ENCODE measurements around the gene OPTN.
"Not testable (repeated sequence)": the region's sequence is repeated elsewhere in the genome, so short reads cannot be mapped to it uniquely, and the experiment has no call there.

OPTN gene

DNA sequence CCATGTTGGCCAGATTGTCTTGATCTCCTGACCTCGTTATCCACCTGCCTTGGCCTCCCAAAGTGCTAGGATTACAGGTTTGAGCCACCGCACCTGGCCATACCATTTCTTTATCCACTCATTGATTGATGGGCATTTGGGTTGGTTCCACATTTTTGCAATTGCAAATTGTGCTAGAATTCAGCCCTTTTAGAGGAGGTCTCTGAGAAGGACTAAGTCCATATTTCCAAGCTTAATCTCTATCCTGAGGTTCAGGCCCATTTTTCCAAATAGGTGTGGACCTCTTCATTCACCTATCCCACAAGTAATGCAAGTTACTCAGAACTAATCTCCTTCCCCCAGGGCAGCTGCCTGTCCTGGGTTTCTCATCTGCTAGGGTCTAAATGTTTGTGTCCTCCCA lies 9.7 kb upstream of the OPTN start:
- Histone ChIP-seq H3K9me3 (ENCODE audit: control insufficient read depth, insufficient read depth, low read length) (peaks cover 13% of the 10 kb centered on the region), H3K4me1 (ENCODE audit: control insufficient read depth, insufficient read depth, low read length) (no peaks in the 10 kb centered on the region), H3K36me3 (ENCODE audit: control insufficient read depth, insufficient read depth, low read length) (no peaks in the 10 kb centered on the region), H3K9ac (ENCODE audit: low read depth, low read length) (no peak overlapping the region), H3K27ac (ENCODE audit: low read depth, low read length) (no peak overlapping the region), H3K27me3 (ENCODE audit: control insufficient read depth, insufficient read depth, low read length) (no peaks in the 10 kb centered on the region), H3K4me3 (ENCODE audit: low read depth, low read length) (no peak overlapping the region)

DNA sequence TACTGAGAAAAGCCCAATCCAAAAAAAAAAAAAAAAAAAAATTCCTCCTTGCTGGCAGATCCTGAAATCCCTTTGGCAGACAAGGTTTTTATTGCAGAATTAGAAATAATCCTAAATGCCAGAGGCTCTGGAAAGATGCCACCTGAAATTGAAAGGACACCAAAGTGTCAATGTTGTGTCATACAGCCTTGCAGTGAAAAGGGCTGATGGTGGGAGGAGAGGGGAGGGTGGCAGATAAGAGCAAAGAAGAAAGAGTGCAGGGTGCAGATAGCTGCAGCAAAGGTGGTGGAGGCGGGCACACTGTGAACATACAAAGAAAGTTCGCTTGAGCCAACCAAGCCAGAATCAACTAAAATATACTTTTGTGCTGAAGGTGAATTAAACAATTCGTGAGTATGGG lies 8.2 kb upstream of the OPTN start:
- Histone ChIP-seq H3K4me3 (ENCODE audit: low read depth, low read length) (no peak overlapping the region), H3K36me3 (ENCODE audit: control insufficient read depth, insufficient read depth, low read length) (no peaks in the 10 kb centered on the region), H3K9ac (ENCODE audit: low read depth, low read length) (no peak overlapping the region), H3K4me1 (ENCODE audit: control insufficient read depth, insufficient read depth, low read length) (no peaks in the 10 kb centered on the region), H3K9me3 (ENCODE audit: control insufficient read depth, insufficient read depth, low read length) (peaks cover under 1% of the 10 kb centered on the region; the same call in 1 of the 2 replicates), H3K27me3 (ENCODE audit: control insufficient read depth, insufficient read depth, low read length) (no peaks in the 10 kb centered on the region), H3K27ac (ENCODE audit: low read depth, low read length) (no peak overlapping the region)

GRCh38 chr10:13092291-13093102 lies 7.5 kb upstream of the OPTN start:
- H3K4me1 ChIP-seq (ENCODE audit: control insufficient read depth, insufficient read depth, low read length) = no peaks in the 10 kb centered on the region
- no peak overlapping the region for H3K4me3 ChIP-seq (ENCODE audit: low read depth, low read length)
- H3K9me3 ChIP-seq (ENCODE audit: control insufficient read depth, insufficient read depth, low read length) = no peaks in the 10 kb centered on the region
- H3K36me3 ChIP-seq (ENCODE audit: control insufficient read depth, insufficient read depth, low read length) = no peaks in the 10 kb centered on the region
- H3K9ac ChIP-seq (ENCODE audit: low read depth, low read length) = no peak overlapping the region
- H3K27ac ChIP-seq (ENCODE audit: low read depth, low read length) = no peak overlapping the region
- H3K27me3 ChIP-seq (ENCODE audit: control insufficient read depth, insufficient read depth, low read length) = no peaks in the 10 kb centered on the region

DNA sequence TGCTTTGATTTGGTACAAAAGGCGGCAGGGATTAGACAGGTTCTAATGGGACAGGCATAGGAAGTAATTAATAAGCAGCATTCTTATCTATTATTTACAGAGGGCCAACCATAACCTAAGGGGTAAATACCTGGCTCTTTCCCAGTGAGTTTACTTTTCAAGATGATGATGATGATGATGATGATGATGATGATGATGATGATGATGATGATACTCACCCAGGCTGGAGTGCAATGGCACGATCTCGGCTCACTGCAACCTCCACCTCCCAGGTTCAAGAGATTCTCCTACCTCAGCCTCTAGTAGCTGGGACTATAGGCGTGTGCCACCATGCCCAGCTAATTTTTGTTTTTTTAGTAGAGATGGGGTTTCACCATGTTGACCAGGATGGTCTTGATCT lies 5.9 kb upstream of the OPTN start:
- not testable (repeated sequence) for H3K4me1 ChIP-seq (ENCODE audit: control insufficient read depth, insufficient read depth, low read length); H3K27ac ChIP-seq (ENCODE audit: low read depth, low read length); H3K36me3 ChIP-seq (ENCODE audit: control insufficient read depth, insufficient read depth, low read length); H3K9me3 ChIP-seq (ENCODE audit: control insufficient read depth, insufficient read depth, low read length); H3K4me3 ChIP-seq (ENCODE audit: low read depth, low read length); H3K9ac ChIP-seq (ENCODE audit: low read depth, low read length); H3K27me3 ChIP-seq (ENCODE audit: control insufficient read depth, insufficient read depth, low read length)

DNA sequence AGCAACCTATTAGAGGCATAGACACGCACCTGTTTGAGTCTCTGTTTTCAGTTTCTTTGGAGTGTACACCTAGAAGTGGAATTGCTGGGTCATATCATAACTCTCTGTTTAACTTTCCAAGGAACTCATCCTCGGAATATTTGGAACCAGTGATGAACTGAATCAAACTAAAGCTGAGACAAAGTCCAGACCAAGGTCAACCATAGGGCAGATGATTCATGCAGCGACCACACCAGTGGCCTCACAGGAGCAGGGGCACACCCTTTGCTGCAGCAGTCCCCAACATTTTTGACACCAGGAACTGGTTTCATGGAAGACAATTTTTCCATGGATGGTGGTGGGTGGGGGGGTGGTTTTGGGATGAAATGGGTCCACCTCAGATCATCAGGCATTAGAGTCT lies 4.9 kb upstream of the OPTN start:
- H3K9ac ChIP-seq (ENCODE audit: low read depth, low read length) = no peak overlapping the region
- no peaks in the 10 kb centered on the region for H3K4me1 ChIP-seq (ENCODE audit: control insufficient read depth, insufficient read depth, low read length)
- no peak overlapping the region for H3K27ac ChIP-seq (ENCODE audit: low read depth, low read length)
- no peaks in the 10 kb centered on the region for H3K27me3 ChIP-seq (ENCODE audit: control insufficient read depth, insufficient read depth, low read length)
- H3K36me3 ChIP-seq (ENCODE audit: control insufficient read depth, insufficient read depth, low read length) = no peaks in the 10 kb centered on the region
- H3K9me3 ChIP-seq (ENCODE audit: control insufficient read depth, insufficient read depth, low read length) = no peaks in the 10 kb centered on the region
- H3K4me3 ChIP-seq (ENCODE audit: low read depth, low read length) = no peak overlapping the region

GRCh38 chr10:13095929-13096328 lies 4.0 kb upstream of the OPTN start:
- no peak overlapping the region for H3K27ac ChIP-seq (ENCODE audit: low read depth, low read length)
- no peaks in the 10 kb centered on the region for H3K9me3 ChIP-seq (ENCODE audit: control insufficient read depth, insufficient read depth, low read length)
- H3K9ac ChIP-seq (ENCODE audit: low read depth, low read length) = no peak overlapping the region
- H3K4me1 ChIP-seq (ENCODE audit: control insufficient read depth, insufficient read depth, low read length) = 0 out of 2 replicates have a peak, but pooled peaks cover 5% of the 10 kb centered on the region
- H3K27me3 ChIP-seq (ENCODE audit: control insufficient read depth, insufficient read depth, low read length) = peaks cover 4% of the 10 kb centered on the region
- no peak overlapping the region for H3K4me3 ChIP-seq (ENCODE audit: low read depth, low read length)
- no peaks in the 10 kb centered on the region for H3K36me3 ChIP-seq (ENCODE audit: control insufficient read depth, insufficient read depth, low read length)

DNA sequence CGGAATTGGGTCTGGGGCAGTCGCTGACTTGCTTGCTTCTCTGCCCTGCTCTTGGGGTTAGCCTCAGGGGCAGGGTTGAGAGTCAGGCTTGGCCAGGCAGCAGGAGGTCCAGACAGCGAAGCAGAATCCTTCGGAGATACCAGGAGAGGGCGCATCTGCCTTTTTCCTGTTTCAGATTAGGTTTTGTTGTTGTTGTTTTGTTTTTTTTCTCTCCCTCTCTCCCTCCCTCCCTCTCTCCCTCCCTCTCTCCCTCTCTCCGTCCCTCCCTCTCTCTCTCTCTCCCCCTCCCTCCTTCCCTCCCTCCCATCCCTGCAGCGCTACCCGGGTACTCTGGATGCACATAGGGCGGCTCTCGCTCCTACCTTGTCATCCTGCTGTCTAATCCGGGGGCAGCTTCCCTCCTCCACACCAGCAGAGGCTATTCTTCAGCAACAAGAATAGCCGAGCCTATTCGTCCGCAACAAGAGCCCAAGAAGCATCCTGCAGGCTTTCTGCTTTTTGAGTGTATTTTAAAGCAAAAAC lies 758 bp upstream of the OPTN start:
- no peaks in the 10 kb centered on the region for H3K36me3 ChIP-seq (ENCODE audit: control insufficient read depth, insufficient read depth, low read length)
- no peaks in the 10 kb centered on the region for H3K9me3 ChIP-seq (ENCODE audit: control insufficient read depth, insufficient read depth, low read length)
- H3K9ac ChIP-seq (ENCODE audit: low read depth, low read length) = 0 out of 2 replicates have a peak overlapping the region, but pooled peaks have one; percentile 1
- peaks cover 6% of the 10 kb centered on the region for H3K27me3 ChIP-seq (ENCODE audit: control insufficient read depth, insufficient read depth, low read length)
- H3K27ac ChIP-seq (ENCODE audit: low read depth, low read length) = peak overlapping the region; percentile 75
- H3K4me3 ChIP-seq (ENCODE audit: low read depth, low read length) = peak overlapping the region; percentile 68
- H3K4me1 ChIP-seq (ENCODE audit: control insufficient read depth, insufficient read depth, low read length) = 0 out of 2 replicates have a peak, but pooled peaks cover 5% of the 10 kb centered on the region

DNA sequence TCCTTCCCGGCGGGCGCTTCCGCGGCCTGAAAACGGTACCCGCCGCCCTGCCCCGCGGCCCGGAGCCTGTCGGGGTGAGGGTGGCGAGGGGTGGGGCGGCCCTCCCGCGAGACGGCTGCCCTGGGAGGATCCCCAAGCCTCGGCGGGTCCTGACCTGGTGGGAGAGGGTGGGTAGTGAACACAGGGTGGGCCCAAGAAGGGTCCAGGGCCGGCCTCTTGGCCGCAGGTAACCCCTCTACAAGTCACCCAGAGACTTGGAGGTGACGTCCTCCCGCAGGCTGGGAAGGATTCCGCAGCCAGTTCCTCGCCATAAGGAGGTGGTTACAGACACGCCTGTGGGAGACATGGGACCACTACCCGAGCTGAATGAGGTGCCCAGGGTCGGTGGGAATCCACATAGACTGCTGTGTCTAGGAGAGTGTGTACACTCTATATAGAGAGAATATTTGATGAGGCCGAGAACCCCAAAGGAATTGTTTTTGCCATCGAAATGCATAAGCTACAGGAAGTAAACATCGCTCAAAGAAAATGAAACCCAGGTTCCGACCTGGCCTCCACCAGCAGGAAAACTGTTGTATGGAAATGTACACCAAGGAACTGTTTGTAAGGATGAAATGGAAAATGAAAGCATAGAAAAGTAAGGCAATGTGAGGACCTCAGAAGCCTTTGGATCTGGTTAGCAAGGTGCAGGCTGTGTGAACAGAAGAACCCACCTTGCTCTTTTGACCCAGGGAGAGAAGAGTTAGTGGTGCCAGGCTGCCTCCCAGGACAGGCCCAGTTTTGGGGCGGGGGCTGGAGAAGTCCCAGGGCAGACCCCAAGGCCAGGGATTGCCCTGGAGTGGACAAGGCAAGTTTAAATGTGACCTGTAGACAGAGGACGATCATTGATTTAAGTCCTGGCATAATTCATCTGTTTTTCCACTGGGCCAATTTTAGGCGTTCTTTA lies 659 bp downstream of the OPTN start:
- no peaks in the 10 kb centered on the region for H3K36me3 ChIP-seq (ENCODE audit: control insufficient read depth, insufficient read depth, low read length)
- H3K9me3 ChIP-seq (ENCODE audit: control insufficient read depth, insufficient read depth, low read length) = no peaks in the 10 kb centered on the region
- no peak overlapping the region for H3K27ac ChIP-seq (ENCODE audit: low read depth, low read length)
- H3K27me3 ChIP-seq (ENCODE audit: control insufficient read depth, insufficient read depth, low read length) = peaks cover 6% of the 10 kb centered on the region
- H3K4me3 ChIP-seq (ENCODE audit: low read depth, low read length) = peak overlapping the region; percentile 68
- no peak overlapping the region for H3K9ac ChIP-seq (ENCODE audit: low read depth, low read length)
- H3K4me1 ChIP-seq (ENCODE audit: control insufficient read depth, insufficient read depth, low read length) = 0 out of 2 replicates have a peak, but pooled peaks cover 5% of the 10 kb centered on the region

- no peaks in the 10 kb centered on the region for H3K36me3 ChIP-seq (ENCODE audit: control insufficient read depth, insufficient read depth, low read length)
- no peaks in the 10 kb centered on the region for H3K9me3 ChIP-seq (ENCODE audit: control insufficient read depth, insufficient read depth, low read length)
- no peak overlapping the region for H3K4me3 ChIP-seq (ENCODE audit: low read depth, low read length)
- 0 out of 2 replicates have a peak, but pooled peaks cover 5% of the 10 kb centered on the region for H3K4me1 ChIP-seq (ENCODE audit: control insufficient read depth, insufficient read depth, low read length)
- H3K27me3 ChIP-seq (ENCODE audit: control insufficient read depth, insufficient read depth, low read length) = peaks cover 6% of the 10 kb centered on the region
- H3K9ac ChIP-seq (ENCODE audit: low read depth, low read length) = no peak overlapping the region
- H3K27ac ChIP-seq (ENCODE audit: low read depth, low read length) = no peak overlapping the region
These were observed 2.2 kb downstream of the OPTN start for GRCh38 chr10:13102002-13102794.

GRCh38 chr10:13103554-13103953 lies 3.6 kb downstream of the OPTN start:
- Histone ChIP-seq H3K9ac (ENCODE audit: low read depth, low read length) (no peak overlapping the region), H3K36me3 (ENCODE audit: control insufficient read depth, insufficient read depth, low read length) (no peaks in the 10 kb centered on the region), H3K4me1 (ENCODE audit: control insufficient read depth, insufficient read depth, low read length) (0 out of 2 replicates have a peak, but pooled peaks cover 5% of the 10 kb centered on the region), H3K9me3 (ENCODE audit: control insufficient read depth, insufficient read depth, low read length) (no peaks in the 10 kb centered on the region), H3K27me3 (ENCODE audit: control insufficient read depth, insufficient read depth, low read length) (peaks cover 6% of the 10 kb centered on the region), H3K27ac (ENCODE audit: low read depth, low read length) (no peak overlapping the region), H3K4me3 (ENCODE audit: low read depth, low read length) (no peak overlapping the region)

Measured in HUES48 (cell line).